Stimulated activated CD8-positive, alpha-beta memory T cell treated with anti-CD3 and anti-CD28 coated beads, Interleukin-2, amount 100 ng/mL, for 1 hour (primary cell): ENCODE data around the gene FALEC.
"Not testable (repeated sequence)": the region's sequence is repeated elsewhere in the genome, so short reads cannot be mapped to it uniquely, and the experiment has no call there.

ENCODE experiments used
- DNase-seq, 2 donors: peaks; one replicate each; pipeline ENCODE4 v3.0.0-alpha.2; 2020; ENCODE audit warnings: low read depth in 2 of 2

The FALEC gene

DNA sequence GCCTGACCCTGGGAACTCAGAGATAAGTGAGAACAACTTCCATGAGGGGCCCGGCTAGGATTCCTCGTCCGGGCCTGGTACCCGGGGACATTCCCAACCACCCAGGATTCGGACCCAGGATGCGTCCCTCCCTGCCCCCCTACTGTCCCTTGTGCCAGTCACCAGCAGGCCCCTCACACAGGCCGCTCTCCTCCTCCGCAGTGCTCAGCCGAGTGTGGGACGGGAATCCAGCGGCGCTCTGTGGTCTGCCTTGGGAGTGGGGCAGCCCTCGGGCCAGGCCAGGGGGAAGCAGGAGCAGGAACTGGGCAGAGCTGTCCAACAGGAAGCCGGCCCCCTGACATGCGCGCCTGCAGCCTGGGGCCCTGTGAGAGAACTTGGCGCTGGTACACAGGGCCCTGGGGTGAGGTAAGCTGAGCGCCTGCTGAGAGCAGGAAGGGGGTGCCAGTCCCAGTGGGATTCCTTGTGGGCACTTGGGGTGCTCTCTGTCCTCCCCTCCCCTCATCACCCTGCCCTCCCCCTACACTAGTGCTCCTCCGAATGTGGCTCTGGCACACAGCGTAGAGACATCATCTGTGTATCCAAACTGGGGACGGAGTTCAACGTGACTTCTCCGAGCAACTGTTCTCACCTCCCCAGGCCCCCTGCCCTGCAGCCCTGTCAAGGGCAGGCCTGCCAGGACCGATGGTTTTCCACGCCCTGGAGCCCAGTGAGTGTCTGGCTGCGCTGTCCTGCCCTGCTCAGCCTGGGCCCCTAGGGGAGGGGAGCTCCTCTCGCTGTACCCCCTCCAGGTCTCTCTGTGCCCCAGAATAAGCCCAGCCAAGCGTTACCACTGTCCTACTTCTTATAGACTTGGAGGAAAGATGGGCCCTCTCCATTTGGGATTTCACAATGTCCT lies 43.5 kb downstream of the FALEC start:
- DNase-seq, result no peak

DNA sequence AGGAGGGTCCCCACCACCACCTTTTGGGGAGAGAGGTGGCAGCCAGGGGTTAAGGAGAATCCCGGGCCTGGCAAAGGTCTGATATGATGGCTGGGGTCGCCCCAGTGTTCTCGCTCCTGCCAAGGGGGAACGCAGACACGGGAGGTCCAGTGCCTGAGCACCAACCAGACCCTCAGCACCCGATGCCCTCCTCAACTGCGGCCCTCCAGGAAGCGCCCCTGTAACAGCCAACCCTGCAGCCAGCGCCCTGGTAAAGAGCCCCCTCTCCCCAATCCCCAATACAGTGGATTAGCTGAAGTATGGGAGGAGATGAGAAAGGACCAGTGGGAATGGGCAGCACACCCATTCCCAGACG lies 44.1 kb downstream of the FALEC start:
- no peak for DNase-seq

DNA sequence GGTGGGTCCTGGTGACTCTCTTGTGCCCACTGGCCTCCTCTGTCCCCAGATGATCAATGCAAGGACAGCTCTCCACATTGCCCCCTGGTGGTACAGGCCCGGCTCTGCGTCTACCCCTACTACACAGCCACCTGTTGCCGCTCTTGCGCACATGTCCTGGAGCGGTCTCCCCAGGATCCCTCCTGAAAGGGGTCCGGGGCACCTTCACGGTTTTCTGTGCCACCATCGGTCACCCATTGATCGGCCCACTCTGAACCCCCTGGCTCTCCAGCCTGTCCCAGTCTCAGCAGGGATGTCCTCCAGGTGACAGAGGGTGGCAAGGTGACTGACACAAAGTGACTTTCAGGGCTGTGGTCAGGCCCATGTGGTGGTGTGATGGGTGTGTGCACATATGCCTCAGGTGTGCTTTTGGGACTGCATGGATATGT lies 44.5 kb downstream of the FALEC start:
- DNase-seq, result no peak

DNA sequence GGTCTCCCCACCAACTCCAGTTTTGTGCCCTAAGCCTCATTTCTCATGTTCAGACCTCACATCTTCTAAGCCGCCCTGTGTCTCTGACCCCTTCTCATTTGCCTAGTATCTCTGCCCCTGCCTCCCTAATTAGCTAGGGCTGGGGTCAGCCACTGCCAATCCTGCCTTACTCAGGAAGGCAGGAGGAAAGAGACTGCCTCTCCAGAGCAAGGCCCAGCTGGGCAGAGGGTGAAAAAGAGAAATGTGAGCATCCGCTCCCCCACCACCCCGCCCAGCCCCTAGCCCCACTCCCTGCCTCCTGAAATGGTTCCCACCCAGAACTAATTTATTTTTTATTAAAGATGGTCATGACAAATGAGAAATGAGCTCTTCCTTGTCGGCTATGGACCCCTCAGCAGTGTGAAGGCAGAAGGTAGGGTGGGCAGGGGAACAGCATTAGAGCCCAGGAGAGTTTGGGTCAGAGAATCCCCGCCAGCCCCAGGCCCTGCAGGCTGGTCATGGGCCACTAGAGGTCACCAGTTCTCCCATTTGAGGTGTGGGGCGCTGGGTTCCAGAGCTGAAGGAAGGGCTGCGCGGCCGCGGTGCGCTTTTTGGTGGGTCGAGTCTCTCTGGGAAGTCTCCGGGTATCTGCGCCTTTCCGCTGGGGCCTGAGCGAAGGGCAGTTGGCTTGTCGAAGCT lies 45.2 kb downstream of the FALEC start:
- DNase-seq, result peak; percentile 65 to 69

DNA sequence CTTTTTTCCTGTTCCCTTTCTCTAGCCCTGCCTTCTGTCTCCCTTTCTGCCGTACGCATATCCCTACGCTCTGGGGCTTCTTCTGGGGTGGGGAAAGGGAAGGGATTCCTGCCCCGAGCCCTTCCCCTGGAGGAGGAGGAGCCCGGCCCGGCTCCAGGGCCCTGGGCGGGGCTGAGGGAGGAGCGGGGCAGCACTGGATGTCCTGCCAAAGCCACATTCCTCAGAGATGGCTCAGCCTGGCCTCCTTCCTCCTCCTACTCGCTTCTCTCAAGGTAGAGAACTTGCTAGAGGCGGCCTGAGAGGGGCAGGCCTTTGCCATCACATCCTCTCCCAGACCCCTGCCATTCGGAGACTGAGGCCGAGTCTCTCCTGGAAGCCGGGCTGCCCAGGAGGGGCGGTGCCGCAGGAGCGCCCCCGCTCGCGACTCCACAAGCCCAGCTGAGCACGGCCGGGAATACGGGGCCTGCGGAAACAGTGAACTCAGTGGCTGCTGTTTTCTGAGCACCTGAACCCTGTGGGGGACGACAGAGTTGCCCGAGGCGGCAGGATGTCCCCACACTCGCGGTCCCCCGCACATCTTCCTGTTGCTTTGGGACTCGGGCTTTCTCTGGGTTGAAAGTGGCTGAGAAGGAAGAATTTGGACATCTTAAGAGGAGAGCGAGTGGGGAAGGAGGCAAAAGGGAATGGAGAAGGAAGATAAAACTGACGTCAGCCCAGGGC lies 45.9 kb downstream of the FALEC start:
- DNase-seq, result no peak

DNA sequence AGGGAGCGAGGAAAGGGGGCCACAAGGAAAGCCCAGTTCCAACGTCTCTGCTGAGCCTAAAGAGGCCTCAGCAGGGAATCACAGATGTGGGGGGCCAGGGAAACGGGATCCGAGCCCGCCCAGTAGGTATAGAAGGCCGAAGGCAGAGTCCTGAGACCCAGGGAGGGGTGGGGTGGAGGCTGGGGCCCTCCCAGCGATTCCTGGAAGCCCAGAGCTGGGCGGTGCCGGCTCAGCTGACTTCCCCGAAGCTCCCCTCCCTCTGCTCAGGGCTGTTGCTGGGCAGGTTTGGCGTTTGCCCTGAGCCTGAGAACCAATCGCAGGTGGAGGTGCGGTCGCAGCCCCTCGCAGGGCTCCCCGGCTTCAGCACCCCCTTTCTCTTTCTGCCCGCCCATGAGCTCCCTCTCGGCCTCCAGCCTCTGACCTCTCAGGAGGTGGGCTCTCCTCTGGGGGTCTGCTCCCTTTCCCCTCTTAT lies 46.5 kb downstream of the FALEC start:
- DNase-seq, result peak; percentile 67 to 73

DNA sequence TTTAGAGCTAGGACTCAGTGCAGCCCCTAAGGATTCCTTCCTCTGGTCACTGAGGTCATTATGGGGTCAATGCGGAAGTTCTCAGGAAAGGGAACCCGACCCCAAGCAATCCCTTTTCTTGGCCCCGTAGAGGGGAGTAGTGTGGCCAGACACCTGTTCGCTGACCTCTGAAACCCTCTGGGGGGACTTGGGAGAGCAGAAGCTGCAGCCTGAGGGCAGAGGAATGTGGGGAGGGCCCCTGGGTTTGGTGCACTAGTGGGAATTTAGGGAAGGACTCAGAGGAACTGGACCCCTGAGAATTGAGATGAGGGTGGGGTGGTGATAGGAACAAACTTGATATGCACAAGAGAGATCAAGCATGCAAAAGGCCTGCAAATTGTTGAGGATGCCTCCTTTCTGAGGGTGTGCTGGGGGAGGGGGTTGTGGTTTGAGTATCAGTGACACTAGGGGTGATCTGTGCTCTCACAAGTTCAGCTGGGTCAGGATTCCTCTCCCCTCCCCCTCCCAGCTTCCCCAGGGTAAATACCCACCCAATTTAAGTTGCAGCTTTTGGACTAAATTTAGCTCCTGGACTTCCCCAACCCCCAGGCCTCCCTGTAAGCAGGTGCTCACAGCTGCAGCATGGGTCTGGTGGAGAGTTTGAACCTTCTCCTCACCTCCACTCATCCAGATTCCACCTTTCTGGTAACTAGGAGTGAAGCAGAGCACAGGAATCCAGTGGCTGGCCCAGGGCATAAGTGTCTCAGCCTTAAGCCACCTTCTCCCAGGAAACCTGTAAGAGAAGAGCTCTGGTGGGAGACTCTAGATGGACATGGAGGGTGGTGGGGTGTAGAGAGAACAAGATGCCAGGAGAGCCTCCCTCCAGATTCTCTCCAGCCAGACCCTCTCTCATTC lies 47.1 kb downstream of the FALEC start:
- DNase-seq, result no peak

DNA sequence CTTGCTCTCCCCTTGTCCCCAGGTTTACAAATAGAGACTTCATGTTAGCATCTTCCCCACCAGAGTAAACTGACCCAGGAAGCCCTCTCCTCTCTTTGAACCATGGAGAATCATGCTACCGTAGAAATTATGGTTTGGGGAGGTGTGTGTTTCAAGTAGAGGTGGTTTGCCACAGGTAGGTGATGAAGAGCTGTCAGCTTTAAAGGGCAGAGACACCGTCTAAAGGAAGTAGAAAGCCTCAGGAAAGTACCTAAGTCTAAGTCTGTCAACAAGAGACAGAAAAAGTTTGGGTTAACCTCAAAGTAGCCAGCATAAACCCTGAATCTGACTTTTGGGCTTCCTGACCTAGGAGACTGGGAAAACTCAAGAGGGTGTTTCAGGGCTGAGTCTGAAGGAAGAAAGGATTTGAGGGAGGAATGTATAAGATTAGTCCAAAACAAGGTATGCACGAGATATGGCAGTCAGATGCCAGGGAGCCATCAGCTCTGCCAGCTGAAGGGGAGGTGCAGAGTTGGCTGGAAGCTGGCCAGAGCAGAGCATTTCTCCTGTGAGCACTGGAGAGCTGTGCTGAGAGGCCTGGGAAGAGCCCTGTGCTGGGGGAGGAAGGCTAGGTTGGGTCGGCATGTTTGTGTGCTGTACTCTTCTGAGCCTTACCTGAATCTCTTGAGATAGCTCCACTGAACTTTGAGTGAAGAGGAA lies 47.9 kb downstream of the FALEC start:
- DNase-seq, result no peak

DNA sequence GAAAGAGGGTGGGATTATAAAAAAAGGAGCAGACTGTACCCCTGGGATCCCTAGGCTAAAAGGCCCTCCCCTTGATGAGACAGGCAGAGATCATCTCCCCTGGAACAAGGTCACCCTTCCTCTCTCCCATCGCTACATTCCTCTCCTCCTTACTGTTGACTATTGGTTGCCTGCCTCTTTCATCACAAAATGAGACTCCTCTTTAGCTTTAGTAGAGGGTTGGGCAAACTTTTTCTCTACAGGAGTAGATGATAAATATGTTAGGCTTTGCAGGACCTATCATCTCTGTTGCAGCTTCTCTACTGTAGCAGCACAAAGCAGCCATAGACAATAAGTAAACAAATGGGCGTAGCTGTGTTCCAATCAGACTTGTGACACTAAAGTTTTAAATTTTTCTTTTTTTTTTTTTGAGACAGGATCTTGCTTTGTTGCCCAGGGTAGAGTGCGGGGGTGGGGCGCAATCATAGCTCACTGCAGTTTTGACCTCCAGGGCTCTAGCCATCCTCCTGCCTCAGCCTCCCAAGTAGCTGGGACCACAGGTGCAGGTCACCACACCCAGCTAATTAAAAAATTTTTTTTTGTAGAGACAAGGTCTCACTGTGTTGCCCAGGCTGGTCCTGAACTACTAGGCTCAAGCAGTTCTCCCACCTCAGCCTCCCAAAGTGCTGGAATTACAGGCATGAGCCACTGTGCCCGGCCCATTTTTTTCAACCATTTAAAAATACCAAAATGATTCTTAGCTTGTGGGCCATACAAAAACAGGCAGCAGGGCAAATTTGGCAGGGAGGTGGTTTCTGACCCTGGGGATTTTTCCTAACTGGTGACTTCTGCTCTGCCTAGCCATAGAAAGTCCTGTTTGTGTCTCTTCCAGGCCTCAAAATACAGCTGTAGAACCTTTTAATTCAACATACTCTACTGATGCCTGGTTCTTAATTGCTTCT lies 48.8 kb downstream of the FALEC start:
- no peak for DNase-seq

DNA sequence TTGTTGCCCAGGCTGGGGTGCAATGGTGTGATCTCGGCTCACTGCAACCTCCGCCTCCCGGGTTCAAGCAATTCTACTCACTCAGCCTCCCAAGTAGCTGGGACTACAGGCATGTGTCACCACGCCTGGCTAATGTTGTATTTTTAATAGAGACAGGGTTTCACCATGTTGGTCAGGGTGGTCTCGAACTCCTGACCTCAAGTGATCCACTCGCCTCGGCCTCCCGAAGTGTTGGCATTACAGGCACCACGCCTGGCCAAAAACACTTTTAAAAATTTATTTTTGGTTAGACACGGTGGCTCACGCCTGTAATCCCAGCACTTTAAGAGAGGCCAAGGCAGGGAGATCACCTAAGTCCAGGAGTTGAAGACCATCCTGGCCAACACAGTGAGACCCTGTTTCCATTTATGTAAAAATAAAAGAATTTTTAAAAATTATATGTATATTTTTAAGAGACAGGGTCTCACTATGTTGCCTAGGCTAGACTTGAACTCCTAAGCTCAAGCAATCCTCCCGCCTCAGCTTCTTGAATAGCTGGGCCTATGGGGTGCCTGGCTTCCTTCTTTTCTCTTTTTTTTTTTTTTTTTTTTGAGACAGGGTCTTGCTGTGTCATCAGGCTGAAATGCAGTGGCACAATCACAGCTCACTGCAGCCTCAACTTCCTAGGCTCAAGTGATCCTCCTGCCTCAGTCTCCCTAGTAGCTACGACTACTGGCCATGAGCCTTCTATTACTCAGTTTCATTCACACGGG lies 49.9 kb downstream of the FALEC start:
- not testable (repeated sequence) for DNase-seq

DNA sequence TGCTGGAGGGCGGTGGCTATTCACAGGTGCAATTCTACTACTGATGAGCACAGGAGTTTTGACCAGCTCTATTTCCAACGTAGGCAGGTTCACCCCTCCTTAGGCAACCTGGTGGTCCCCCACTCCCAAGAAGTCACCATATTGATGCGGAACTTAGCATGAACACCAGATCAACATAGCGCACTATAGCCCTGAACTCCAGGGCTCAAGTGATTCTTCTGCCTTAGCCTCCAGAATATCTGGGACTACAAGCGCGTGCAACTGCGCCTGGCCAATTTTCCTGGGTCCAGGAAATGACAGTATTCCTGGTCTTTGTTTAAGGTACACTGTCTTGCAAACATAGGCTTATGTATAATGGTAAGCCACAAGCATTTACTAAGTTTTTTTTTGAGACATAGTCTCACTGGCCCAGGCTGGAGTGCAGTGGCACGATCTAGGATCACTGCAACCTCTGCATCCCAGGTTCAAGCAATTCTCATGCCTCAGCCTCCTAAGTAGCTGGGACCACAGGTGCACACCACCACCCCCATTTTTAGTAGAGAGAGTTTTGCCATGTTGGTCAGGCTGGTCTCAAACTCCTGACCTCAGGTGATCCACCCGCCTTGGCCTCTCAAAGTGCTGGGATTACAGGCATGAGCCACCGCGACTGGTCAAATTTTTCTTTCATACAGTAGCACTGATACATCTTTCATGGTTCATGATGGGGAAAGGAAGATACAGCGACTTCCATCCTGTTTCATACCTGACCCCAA lies 51.2 kb downstream of the FALEC start:
- DNase-seq, result no peak

DNA sequence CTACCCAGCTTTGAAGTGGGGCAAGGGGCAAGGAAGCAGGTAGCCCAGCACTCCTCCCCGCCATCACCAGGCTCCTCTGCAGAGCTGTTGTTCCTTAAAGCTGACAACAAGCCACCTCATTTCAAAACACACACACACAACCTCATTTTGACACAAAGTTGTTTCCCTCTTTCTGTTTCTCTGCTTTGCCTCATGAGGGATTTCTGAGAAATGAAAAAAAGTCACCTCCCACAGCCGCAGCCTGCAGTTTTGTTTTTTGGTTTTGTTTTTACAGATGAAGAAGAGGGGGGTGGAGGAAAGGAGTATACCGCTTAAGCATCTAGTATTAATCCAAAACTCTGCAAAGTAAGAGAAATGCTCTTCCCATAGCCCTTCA lies 51.8 kb downstream of the FALEC start:
- DNase-seq, result no peak

DNA sequence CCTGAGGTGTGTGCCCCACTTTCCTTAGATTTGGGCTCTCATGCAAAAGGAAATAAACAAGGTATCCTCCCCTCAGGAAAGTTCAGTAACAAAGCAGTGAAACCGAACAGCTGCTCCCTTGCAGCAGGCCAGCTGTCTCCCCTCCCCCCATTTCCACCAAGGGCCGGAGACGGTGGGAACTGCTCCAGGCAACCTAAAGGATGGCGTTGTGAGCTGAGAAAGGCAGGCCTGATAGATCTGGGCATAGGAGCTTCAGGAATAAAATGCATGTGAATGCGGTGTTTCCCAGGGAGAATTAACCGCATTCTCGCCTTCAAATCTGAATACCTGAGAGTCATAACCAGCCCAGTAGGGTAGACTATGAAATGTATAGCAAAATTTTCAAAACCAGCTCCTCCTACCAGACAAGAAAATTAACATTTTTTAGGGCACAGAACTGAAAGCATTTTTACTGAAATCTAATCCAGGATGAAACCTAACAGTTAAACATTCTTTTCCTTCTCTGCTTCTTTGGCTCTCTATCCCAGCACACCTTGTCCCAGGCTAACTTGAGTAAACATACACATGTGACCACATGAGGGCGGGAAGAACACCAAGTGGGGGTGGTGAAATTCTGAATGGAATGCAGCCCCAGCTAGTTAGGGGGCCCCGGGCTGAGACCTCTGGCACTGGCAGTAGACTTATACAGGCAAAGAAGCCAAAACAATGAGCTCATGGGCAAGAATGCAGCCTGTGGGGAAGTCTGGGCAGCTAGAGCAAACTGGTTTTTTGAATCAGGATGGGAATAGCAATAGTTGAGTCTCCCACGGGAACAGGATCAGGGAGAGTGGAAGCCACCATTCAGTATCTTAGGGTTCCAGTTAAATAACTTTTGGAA lies 52.4 kb downstream of the FALEC start:
- no peak for DNase-seq

DNA sequence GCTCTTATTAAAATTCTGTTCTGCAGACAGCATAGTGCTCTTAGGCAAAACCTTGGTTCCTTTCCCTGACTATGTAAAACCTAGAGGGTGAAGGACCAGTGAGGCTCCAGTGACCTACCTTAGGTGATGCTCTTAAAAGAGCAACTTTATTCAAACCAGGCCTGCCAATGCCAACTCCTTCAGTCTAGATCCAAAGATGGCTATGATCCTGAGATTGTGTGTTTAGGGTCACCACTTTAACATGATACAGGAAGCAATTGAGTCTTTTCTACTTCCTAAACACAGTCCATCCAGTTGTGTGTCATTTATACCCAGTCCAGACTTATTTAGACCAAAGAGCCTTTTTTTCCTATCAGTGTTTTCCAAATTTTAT lies 53.0 kb downstream of the FALEC start:
- no peak for DNase-seq

DNA sequence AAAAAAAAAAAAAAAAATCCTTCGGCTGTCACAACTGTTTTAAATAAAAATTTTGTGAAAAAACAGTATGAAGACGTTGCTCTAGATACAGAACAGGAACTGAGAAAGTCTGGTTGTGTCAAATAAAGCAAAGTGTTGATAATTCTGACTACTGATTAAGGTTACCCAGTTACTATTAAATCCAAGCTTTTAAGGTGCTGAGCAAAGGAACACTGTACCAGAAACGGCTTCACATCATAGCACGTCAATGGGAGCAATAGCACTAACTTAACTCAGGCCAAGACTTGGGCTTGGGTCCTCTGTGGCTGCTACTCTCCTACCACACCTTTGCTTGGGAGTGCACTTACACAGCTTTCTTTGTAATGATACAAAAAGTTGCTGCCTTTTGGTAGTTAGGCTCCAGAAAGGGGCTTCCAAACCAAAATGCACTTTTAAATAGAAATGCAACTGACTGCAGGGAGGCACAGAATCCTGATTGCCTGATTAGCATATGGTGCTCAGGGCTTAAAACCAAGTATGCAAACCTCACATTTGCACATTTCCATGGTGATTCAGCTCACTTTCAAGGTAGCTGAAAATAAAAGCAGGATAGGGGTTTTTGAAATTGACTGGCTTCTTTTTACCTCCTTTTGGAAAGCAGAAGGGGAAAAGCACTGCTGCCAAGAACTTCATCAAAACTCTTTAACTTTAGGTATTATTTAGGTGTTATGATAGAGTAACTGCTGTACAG lies 57.5 kb downstream of the FALEC start:
- no peak for DNase-seq

DNA sequence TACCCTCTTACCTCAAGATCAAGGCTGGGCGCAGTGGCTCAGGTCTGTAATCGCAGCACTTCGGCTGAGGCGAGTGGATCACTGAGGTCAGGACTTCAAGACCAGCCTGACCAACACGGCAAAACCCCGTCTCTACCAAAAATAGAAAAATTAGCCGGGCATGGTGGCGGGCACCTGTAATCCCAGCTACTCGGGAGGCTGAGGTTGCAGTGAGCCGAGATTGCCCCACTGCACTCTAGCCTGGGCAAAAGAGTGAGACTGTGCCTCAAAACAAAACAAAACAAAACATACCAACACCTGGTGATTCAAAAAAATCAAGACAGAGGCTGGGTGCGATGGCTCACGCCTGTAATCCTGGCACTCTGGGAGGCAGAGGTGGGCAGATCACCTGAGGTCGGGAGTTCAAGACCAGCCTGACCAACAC lies 58.1 kb downstream of the FALEC start:
- not testable (repeated sequence) for DNase-seq
